ENCODE measurements around the gene NME2.

DNA sequence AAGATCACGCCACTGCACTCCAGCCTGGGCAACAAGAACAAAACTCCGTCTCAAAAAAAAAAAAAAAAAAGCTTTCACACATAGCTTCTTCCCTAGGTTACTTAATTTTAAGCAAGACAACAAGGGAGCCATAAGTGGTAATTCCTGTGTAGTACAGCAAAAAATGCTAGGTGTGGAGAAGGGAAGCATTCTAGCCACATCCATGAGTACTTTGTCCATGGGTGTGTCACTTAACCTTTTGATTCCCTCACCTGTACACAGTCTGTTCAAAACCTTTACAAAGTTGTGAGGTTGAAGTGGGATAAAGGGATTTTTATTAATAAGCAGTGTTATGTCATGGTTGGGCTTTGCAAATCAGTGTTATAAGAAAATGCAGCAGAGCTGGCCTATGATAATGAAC is 4.5 kb downstream of the NME2 start:
- TF ChIP-seq EZH2 (IDR thresholded peaks at IDR 0.05; ENCODE audit: borderline replicate concordance, low read length): no peak
- TF ChIP-seq, protein P1, sequence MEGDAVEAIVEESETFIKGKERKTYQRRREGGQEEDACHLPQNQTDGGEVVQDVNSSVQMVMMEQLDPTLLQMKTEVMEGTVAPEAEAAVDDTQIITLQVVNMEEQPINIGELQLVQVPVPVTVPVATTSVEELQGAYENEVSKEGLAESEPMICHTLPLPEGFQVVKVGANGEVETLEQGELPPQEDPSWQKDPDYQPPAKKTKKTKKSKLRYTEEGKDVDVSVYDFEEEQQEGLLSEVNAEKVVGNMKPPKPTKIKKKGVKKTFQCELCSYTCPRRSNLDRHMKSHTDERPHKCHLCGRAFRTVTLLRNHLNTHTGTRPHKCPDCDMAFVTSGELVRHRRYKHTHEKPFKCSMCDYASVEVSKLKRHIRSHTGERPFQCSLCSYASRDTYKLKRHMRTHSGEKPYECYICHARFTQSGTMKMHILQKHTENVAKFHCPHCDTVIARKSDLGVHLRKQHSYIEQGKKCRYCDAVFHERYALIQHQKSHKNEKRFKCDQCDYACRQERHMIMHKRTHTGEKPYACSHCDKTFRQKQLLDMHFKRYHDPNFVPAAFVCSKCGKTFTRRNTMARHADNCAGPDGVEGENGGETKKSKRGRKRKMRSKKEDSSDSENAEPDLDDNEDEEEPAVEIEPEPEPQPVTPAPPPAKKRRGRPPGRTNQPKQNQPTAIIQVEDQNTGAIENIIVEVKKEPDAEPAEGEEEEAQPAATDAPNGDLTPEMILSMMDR (conservative IDR thresholded peaks at IDR 0.05 in 1 of 2, IDR thresholded peaks at IDR 0.05 in 1 of 2; ENCODE audit: extremely low read depth in 1 of 2, insufficient read depth in 1 of 2, low read depth in 1 of 2, low read length in 2 of 2): no peak

All from mammary epithelial cell (primary cell).